IMR-90 (cell line): ENCODE measurements around the gene DNAJC22. TPM values are rescaled to one million over a fixed set of nuclear protein-coding genes. Genes with fewer than 3 reads are reported as not detected.

Experiments
- BHLHE40 ChIP-seq: fragments of 150-350 bp; IDR thresholded peaks from 2 replicates; pipeline ENCODE4 v1.6.1; 2016; ENCODE audit warnings: mild to moderate bottlenecking, low read depth, low read length
- polyA plus RNA-seq, 3 experiments: library from polyadenylated mRNA; depleted of rRNA; stranded (reverse); fragments of >200 nt; gene quantifications; 2 replicates each; pipeline ENCODE4 v1.2.3, GENCODE V29; 2012; ENCODE audit warnings: low replicate concordance in 1 of 3
- total RNA-seq: library from RNA; depleted of rRNA; stranded (reverse); fragments of >200 nt; gene quantifications from 2 replicates; pipeline ENCODE4 v1.2.3, GENCODE V29; 2012
- TF ChIP-seq, protein P1 (sequence below): fragments of 150-350 bp; IDR thresholded peaks from 2 replicates; pipeline ENCODE4 v1.6.1; 2017; ENCODE audit warnings: mild to moderate bottlenecking, antibody characterized with exemption, low read length, low read depth
- TF ChIP-seq, protein P2 (sequence below): fragments of 150-350 bp; IDR thresholded peaks from 2 replicates; pipeline ENCODE4 v1.6.1; 2016; ENCODE audit warnings: low read depth, mild to moderate bottlenecking, low read length, moderate library complexity, borderline replicate concordance

Gene DNAJC22
- total and polyA plus RNA-seq, 2 of the 4 experiments (the other 2 are of a cell fraction): 8.1 to 8.2 TPM

DNA sequence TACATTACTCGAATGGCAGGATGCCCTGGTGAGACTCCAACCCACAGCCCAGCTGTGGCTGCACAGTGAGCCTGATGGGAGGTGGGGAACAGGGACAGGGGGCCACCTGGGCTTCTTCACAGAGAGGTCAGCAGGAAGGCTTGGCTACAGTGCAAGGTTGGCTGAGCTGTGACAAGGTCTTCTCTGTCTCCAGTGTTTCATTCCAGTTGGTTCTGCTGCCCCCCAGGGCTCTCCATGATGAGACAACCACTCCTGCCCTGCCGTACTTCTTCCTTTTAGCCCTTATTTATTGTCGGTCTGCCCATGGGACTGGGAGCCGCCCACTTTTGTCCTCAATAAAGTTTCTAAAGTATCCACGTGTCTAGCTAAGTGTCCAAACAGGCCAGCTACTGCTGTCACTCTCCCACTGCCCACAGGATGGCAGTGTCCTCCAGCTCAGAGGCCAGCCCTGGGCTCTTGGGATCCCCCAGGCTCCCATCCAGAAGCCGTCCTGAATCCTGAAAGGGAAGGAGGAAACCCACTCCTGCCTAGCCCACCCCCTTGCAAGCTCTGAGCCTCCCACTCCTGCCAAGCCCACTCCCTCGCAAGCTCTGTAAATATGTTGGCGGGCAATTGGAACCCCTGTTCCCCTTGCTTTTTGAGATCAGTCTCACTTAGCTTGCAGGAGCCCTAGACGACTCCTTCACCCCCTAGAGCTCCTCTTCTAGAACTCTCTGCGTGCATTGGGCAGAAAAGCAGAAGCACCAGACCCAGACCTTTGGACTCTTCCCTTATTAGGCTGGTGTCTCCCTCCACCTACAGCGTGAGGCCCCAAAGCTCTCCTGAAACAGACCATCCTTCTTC lies 15.1 kb upstream of the DNAJC22 start (continued):
- TF ChIP-seq, protein P1, sequence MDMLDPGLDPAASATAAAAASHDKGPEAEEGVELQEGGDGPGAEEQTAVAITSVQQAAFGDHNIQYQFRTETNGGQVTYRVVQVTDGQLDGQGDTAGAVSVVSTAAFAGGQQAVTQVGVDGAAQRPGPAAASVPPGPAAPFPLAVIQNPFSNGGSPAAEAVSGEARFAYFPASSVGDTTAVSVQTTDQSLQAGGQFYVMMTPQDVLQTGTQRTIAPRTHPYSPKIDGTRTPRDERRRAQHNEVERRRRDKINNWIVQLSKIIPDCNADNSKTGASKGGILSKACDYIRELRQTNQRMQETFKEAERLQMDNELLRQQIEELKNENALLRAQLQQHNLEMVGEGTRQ: peak; percentile 31; the same call in 1 of the 2 replicates
- no peak for TF ChIP-seq BHLHE40
- TF ChIP-seq, protein P2, sequence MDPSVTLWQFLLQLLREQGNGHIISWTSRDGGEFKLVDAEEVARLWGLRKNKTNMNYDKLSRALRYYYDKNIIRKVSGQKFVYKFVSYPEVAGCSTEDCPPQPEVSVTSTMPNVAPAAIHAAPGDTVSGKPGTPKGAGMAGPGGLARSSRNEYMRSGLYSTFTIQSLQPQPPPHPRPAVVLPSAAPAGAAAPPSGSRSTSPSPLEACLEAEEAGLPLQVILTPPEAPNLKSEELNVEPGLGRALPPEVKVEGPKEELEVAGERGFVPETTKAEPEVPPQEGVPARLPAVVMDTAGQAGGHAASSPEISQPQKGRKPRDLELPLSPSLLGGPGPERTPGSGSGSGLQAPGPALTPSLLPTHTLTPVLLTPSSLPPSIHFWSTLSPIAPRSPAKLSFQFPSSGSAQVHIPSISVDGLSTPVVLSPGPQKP: no peak
